Keratinocyte (primary cell): ENCODE results near the gene SERPINB4. TPM values are rescaled to one million over a fixed set of nuclear protein-coding genes. Genes with fewer than 3 reads are reported as not detected.
"Not testable (repeated sequence)": the region's sequence is repeated elsewhere in the genome, so short reads cannot be mapped to it uniquely, and the experiment has no call there.

ENCODE experiments used
- DNase-seq: peaks from one replicate; pipeline ENCODE4 v3.0.0-alpha.2; 2011; ENCODE audit warnings: low read depth, missing footprints, low spot score
- FAIRE-seq: peaks from 2 replicates; lab custom pipeline; 2011; peaks lifted over from hg19 to GRCh38; lab: Jason Lieb, UNC
- H2AFZ ChIP-seq: 2 replicates; pipeline ENCODE4 v1.6.0; 2012; ENCODE audit warnings: low read length, control low read depth, inconsistent platforms; ENCODE audit not compliant: control insufficient read depth
- H3K27ac ChIP-seq: 2 replicates; pipeline ENCODE4 v1.5.1; 2011; ENCODE audit warnings: low read length; ENCODE audit not compliant: control insufficient read depth, insufficient read depth
- H3K27me3 ChIP-seq: 3 replicates; pipeline ENCODE4 v1.6.0; 2011; ENCODE audit warnings: low read length; ENCODE audit not compliant: control insufficient read depth, insufficient read depth; ENCODE audit errors: extremely low read depth
- H3K36me3 ChIP-seq, 2 experiments: 2 replicates in 1 of 2; 3 replicates in 1 of 2; pipeline ENCODE4 v1.5.1; 2011; ENCODE audit warnings: low read length in 2 of 2, mild to moderate bottlenecking in 1 of 2; ENCODE audit not compliant: control insufficient read depth in 2 of 2, insufficient read depth in 2 of 2; ENCODE audit errors: extremely low read depth in 1 of 2
- H3K4me1 ChIP-seq: 3 replicates; pipeline ENCODE4 v1.5.1; 2011; ENCODE audit warnings: low read length; ENCODE audit not compliant: control insufficient read depth, insufficient read depth; ENCODE audit errors: extremely low read depth
- H3K4me2 ChIP-seq: 3 replicates; pipeline ENCODE4 v1.6.0; 2011; ENCODE audit warnings: low read depth, low read length; ENCODE audit not compliant: control insufficient read depth, insufficient read depth; ENCODE audit errors: extremely low read depth
- H3K4me3 ChIP-seq, 3 experiments: fragments of 200-600 bp in 1 of 3; sonication (generic) in 1 of 3; 2 replicates in 2 of 3; 3 replicates in 1 of 3; pipeline ENCODE4 v1.5.1; 2011 to 2016; ENCODE audit warnings: low read length in 3 of 3, mild to moderate bottlenecking in 3 of 3, control low read depth in 2 of 3, inconsistent platforms in 1 of 3, low read depth in 1 of 3, mixed read lengths in 1 of 3, mixed run types in 1 of 3, moderate library complexity in 1 of 3; ENCODE audit not compliant: control insufficient read depth in 2 of 3, insufficient read depth in 2 of 3; ENCODE audit errors: extremely low read depth in 1 of 3
- H3K79me2 ChIP-seq: 2 replicates; pipeline ENCODE4 v1.6.0; 2012; ENCODE audit warnings: low read length; ENCODE audit not compliant: control insufficient read depth, insufficient read depth
- H3K9ac ChIP-seq: 3 replicates; pipeline ENCODE4 v1.6.0; 2011; ENCODE audit warnings: low read length; ENCODE audit not compliant: control insufficient read depth, insufficient read depth; ENCODE audit errors: extremely low read depth
- H3K9me1 ChIP-seq: 3 replicates; pipeline ENCODE4 v1.6.0; 2011; ENCODE audit warnings: low read length; ENCODE audit not compliant: control insufficient read depth, insufficient read depth; ENCODE audit errors: extremely low read depth
- H3K9me3 ChIP-seq: 2 replicates; pipeline ENCODE4 v1.5.1; 2012; ENCODE audit warnings: low read depth, low read length; ENCODE audit not compliant: control insufficient read depth
- H4K20me1 ChIP-seq: 3 replicates; pipeline ENCODE4 v1.6.0; 2011; ENCODE audit warnings: low read length; ENCODE audit not compliant: control insufficient read depth, insufficient read depth; ENCODE audit errors: extremely low read depth
- EZH2 ChIP-seq: IDR thresholded peaks from one replicate; pipeline ENCODE4 v1.6.1; 2012; ENCODE audit warnings: inconsistent platforms, mild to moderate bottlenecking, low read length, moderate library complexity
- dilution Hi-C: fragments of 300-500 bp; cut with MboI; formaldehyde crosslinking; loops from one replicate; pipeline ENCODE4 v1.7.0; 2020; ENCODE audit warnings: low sequenced_read_pairs; ENCODE audit not compliant: extremely low pct_ligation_motif_present
- polyA minus RNA-seq, 3 experiments: library from RNA; depleted of rRNA, polyadenylated mRNA; stranded (reverse); fragments of >200 nt; gene quantifications; 1 replicate in 1 of 3; 2 replicates in 1 of 3; 3 replicates in 1 of 3; pipeline ENCODE4 v1.2.3, GENCODE V29; 2011
- polyA plus RNA-seq, 5 experiments: library from polyadenylated mRNA; depleted of rRNA in 3 of 5; stranded (reverse) in 3 of 5; stranded (forward) in 1 of 5; unstranded in 1 of 5; fragments of >200 nt; gene quantifications; 1 replicate in 1 of 5; 2 replicates in 3 of 5; 3 replicates in 1 of 5; pipeline versions ENCODE4 v1.2.1 to v1.2.3, GENCODE V29; 2011 to 2012; ENCODE audit warnings: missing spikeins in 2 of 5, low read depth in 1 of 5, low replicate concordance in 1 of 5
- TF ChIP-seq, protein P1 (sequence below), 3 experiments: IDR thresholded peaks in 1 of 3; conservative IDR thresholded peaks in 1 of 3; optimal IDR thresholded peaks in 1 of 3; 2 replicates in 2 of 3; 3 replicates in 1 of 3; pipeline versions ENCODE3 to v1.5.1; 2011; ENCODE audit warnings: low read length in 3 of 3, mild to moderate bottlenecking in 3 of 3, moderate library complexity in 2 of 3, control low read depth in 1 of 3, inconsistent platforms in 1 of 3; ENCODE audit not compliant: insufficient read depth in 2 of 3; ENCODE audit errors: extremely low read depth in 1 of 3

Gene SERPINB4
- 0.52 to 4.7 TPM (median 2.4 TPM) in 3 replicates for polyA plus RNA-seq
- 7.5 TPM for polyA plus RNA-seq (2011; ENCODE audit: low read depth)
- 0.77 and 0.96 TPM in 2 replicates for polyA plus RNA-seq (2011; cell fraction: cytosol; rRNA removed)
- polyA plus RNA-seq (2011; cell fraction: nucleus; rRNA removed), result 0.85 and 1.0 TPM in 2 replicates
- polyA plus RNA-seq (2012; ENCODE audit: low replicate concordance), result 0.34 and 6.5 TPM in 2 replicates
- 1.5 to 2.6 TPM (median 2.4 TPM) in 3 replicates for polyA minus RNA-seq
- polyA minus RNA-seq (2011; cell fraction: cytosol; rRNA and poly(A)+ RNA removed), result not detected
- 1.6 TPM in 1 of 2 replicates, not detected in the other for polyA minus RNA-seq (2011; cell fraction: nucleus; rRNA and poly(A)+ RNA removed)

DNA sequence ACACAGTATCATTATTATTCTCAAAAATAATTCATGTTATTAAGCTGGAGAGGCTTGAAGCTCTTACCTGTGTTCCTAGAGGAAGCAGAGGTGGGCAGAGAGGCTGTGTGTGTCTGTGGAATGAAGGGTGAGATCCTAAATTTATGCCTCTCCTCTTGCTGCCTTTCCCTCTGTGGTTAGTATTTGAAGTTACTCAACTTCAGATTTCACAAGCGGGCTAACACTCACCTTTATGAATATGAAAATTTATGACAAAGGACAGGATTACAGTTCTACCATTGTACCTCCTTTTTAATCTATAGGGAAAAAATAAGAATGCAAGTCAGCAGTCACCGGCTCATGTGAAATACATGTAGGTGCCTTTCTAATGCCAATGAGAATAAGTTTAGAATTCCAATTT lies at the start of gene SERPINB4:
Gene SERPINB4, minus strand, starts transcription at position 115 of the 400 bp plus-strand sequence. CDS start 679 bp downstream, outside the sequence.
- H3K27me3 ChIP-seq, H3K27ac ChIP-seq, H3K4me3 ChIP-seq, H4K20me1 ChIP-seq, H3K79me2 ChIP-seq, dilution Hi-C loops, DNase-seq, FAIRE-seq, H3K36me3 ChIP-seq, H3K4me1 ChIP-seq, H3K9me3 ChIP-seq, H3K9me1 ChIP-seq, H3K4me2 ChIP-seq, H3K9ac ChIP-seq, H2AFZ ChIP-seq: not testable (repeated sequence)

DNA sequence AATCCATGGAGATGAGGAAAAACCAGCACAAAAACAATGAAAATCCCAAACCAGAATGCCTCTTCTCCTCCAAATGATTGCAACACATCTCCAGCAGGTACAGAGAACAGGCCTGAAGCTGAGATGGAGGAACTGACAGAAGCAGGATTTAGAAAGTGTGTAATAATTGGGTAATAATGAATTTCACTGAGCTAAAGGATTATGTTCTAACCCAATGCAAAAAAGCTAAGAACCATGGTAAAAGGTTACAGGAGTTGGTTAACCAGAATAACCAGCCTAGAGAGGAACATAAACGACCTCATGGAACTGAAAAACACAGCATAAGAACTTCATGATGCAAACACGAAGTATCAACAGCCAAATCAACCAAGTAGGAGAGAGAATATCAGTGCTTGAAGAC lies 45.0 kb upstream of the SERPINB4 start:
- H4K20me1 ChIP-seq, result no peaks in the 10 kb centered on the region
- dilution Hi-C loops, result no loop called here
- no peak overlapping the region for H2AFZ ChIP-seq
- no peak overlapping the region for H3K27ac ChIP-seq
- no peak for TF ChIP-seq EZH2
- TF ChIP-seq, protein P1, sequence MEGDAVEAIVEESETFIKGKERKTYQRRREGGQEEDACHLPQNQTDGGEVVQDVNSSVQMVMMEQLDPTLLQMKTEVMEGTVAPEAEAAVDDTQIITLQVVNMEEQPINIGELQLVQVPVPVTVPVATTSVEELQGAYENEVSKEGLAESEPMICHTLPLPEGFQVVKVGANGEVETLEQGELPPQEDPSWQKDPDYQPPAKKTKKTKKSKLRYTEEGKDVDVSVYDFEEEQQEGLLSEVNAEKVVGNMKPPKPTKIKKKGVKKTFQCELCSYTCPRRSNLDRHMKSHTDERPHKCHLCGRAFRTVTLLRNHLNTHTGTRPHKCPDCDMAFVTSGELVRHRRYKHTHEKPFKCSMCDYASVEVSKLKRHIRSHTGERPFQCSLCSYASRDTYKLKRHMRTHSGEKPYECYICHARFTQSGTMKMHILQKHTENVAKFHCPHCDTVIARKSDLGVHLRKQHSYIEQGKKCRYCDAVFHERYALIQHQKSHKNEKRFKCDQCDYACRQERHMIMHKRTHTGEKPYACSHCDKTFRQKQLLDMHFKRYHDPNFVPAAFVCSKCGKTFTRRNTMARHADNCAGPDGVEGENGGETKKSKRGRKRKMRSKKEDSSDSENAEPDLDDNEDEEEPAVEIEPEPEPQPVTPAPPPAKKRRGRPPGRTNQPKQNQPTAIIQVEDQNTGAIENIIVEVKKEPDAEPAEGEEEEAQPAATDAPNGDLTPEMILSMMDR (optimal IDR thresholded peaks at IDR 0.05 in 1 of 3, IDR thresholded peaks at IDR 0.05 in 1 of 3, conservative IDR thresholded peaks at IDR 0.05 in 1 of 3; ENCODE audit: extremely low read depth in 1 of 3, insufficient read depth in 2 of 3, low read length in 3 of 3), result no peak
- H3K36me3 ChIP-seq, result no peaks in the 10 kb centered on the region
- no peak for DNase-seq
- no peaks in the 10 kb centered on the region for H3K79me2 ChIP-seq
- H3K9me3 ChIP-seq, result no peaks in the 10 kb centered on the region
- no peak for FAIRE-seq
- H3K9ac ChIP-seq, result no peak overlapping the region
- H3K4me2 ChIP-seq, result no peak overlapping the region
- H3K4me1 ChIP-seq, result peaks cover 7% of the 10 kb centered on the region
- no peaks in the 10 kb centered on the region for H3K27me3 ChIP-seq
- H3K4me3 ChIP-seq, result no peak overlapping the region
- no peaks in the 10 kb centered on the region for H3K9me1 ChIP-seq
